ENCODE measurements around the gene DOK3. TPM values are rescaled to one million over a fixed set of nuclear protein-coding genes. Genes with fewer than 3 reads are reported as not detected.
"Not testable (repeated sequence)": the region's sequence is repeated elsewhere in the genome, so short reads cannot be mapped to it uniquely, and the experiment has no call there.

Gene DOK3
- total RNA-seq, 1 donor from 2014 or later: 11.6 TPM

DNA sequence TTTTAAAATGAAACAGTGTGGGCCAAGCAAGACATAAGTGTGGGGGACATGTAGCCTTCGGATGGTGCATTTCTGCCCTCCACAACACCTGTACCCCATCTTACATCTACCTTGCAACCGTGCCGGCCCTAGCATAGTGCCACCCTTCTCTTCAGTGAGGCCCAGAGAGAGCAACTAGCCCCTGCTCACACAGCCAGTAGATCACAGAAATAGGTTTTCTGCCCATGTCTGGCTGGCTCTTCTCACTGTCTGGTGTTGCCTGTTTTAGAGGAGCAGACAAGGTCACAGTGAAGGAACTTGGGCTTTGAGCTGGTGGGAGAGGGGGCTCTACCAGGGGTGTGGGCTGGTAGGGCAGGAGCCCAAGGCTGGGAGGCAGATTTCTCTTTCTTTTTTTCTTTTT, 23.4 kb downstream of the DOK3 start:
- peaks cover 18% of the 10 kb centered on the region for H3K36me3 Mint-ChIP-seq (ENCODE audit: insufficient read depth)
- no peak for DNase-seq (ENCODE audit: low spot score, unreplicated experiment)
- H3K4me1 Mint-ChIP-seq (ENCODE audit: low read depth): no peaks in the 10 kb centered on the region
- no peak overlapping the region for H3K27ac Mint-ChIP-seq
- H3K9me3 Mint-ChIP-seq (ENCODE audit: low read depth): no peaks in the 10 kb centered on the region
- TF ChIP-seq, protein P1, sequence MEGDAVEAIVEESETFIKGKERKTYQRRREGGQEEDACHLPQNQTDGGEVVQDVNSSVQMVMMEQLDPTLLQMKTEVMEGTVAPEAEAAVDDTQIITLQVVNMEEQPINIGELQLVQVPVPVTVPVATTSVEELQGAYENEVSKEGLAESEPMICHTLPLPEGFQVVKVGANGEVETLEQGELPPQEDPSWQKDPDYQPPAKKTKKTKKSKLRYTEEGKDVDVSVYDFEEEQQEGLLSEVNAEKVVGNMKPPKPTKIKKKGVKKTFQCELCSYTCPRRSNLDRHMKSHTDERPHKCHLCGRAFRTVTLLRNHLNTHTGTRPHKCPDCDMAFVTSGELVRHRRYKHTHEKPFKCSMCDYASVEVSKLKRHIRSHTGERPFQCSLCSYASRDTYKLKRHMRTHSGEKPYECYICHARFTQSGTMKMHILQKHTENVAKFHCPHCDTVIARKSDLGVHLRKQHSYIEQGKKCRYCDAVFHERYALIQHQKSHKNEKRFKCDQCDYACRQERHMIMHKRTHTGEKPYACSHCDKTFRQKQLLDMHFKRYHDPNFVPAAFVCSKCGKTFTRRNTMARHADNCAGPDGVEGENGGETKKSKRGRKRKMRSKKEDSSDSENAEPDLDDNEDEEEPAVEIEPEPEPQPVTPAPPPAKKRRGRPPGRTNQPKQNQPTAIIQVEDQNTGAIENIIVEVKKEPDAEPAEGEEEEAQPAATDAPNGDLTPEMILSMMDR (IDR thresholded peaks at IDR 0.05; ENCODE audit: unreplicated experiment): no peak
- no peak overlapping the region for H3K4me3 Mint-ChIP-seq (ENCODE audit: low read depth)
- no peaks in the 10 kb centered on the region for H3K27me3 Mint-ChIP-seq

DNA sequence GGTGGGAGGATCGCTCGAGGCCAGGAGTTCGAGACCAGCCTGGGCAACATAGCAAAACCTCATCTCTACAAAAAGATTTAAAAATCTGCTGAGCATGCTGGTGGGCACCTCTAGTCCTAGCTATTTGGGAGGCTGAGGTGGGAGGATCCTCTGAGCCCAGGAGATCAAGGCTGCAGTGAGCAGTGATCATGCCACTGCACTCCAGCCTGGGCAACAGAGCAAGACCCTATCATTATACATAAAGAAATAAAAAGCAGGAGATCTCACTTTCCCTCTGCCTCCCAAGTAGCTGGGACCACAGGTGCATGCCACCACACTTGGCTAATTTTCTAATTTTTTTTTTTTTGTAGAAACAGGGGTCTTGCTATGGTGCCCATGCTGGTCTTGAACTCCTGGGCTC, 23.9 kb downstream of the DOK3 start:
- not testable (repeated sequence) for H3K27ac Mint-ChIP-seq; DNase-seq (ENCODE audit: low spot score, unreplicated experiment); H3K4me3 Mint-ChIP-seq (ENCODE audit: low read depth); H3K9me3 Mint-ChIP-seq (ENCODE audit: low read depth); H3K27me3 Mint-ChIP-seq; H3K4me1 Mint-ChIP-seq (ENCODE audit: low read depth)
- peaks cover 17% of the 10 kb centered on the region for H3K36me3 Mint-ChIP-seq (ENCODE audit: insufficient read depth)

DNA sequence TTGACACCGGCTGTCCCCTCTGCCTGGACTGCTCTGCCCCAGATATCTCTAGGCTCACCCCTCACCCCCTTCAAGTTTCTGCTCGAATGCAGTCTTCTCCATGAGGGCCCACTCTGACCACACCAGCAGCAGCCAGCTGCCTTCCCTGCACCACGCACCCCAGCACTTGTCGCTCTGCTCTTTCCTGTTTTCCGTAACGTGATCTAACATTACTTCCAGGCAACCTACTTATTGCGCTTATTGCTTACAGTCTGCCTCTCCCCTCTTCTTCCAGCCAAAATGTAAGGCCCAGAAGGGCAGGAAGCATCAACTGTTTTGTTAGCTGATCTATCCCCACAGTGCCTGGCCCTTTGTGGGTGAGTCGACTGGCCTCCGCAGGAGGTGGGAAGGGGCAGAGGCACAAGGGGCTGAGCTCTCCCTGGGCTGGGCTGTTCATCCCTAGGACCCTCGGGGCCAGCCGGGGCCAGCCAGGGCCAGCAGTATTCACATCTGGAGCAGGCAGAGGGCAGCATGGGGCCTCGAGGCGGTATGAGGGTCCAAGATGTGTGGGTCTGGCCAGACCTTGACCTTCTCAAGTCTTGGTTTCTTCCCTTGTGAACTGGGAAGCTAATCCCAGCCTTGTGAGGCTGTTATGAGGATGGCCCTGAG, 24.6 kb downstream of the DOK3 start:
- H3K4me1 Mint-ChIP-seq (ENCODE audit: low read depth): no peaks in the 10 kb centered on the region
- H3K4me3 Mint-ChIP-seq (ENCODE audit: low read depth): no peak overlapping the region
- no peaks in the 10 kb centered on the region for H3K9me3 Mint-ChIP-seq (ENCODE audit: low read depth)
- DNase-seq (ENCODE audit: low spot score, unreplicated experiment): no peak
- TF ChIP-seq, protein P1 (IDR thresholded peaks at IDR 0.05; ENCODE audit: unreplicated experiment): no peak
- peaks cover 16% of the 10 kb centered on the region for H3K36me3 Mint-ChIP-seq (ENCODE audit: insufficient read depth)
- H3K27ac Mint-ChIP-seq: peak overlapping the region; percentile 6
- H3K27me3 Mint-ChIP-seq: no peaks in the 10 kb centered on the region

DNA sequence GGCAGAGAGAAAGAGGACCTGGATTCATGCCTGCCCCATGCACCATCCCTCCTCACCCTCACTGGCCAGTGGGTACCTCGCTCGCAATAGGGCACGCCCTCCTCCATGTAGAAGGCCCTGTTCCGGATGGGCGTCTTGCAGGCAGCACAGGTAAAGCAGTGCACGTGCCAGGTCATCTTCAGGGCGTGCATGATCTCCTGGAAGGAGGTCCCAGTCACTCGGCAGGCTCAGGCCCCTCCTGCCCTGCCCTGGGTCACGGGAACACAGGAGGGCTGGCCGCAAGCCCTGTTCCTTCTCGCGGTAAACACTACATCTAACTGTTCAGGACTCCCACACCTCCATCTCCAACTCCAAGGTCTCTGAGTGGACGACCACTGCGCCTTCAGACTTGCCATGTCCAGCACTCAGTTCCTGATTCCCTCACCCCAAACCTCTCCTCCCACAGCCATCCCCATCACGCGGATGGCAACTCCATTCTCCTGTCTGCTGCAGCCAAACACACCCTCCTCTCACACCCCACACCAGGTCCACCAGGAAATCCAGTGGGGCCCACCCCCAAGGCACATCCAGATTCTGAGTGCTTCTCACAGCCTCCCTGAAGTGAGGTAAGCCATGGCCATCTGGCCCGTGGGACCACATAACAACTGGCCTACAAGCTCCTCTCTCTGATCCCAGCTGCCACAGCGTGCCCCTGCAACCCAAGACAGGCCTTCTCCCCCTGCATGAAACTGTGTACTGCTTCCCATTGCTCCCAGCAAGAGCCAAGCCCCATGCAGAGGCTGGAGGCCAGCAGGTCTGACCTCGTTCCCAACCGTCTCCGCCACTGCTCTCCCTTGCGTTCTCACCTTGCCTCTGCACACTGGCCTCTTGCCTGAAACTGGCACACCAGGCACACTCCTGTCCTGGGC, 25.4 kb downstream of the DOK3 start:
- Mint-ChIP-seq H3K4me3 (ENCODE audit: low read depth) (no peak overlapping the region), H3K36me3 (ENCODE audit: insufficient read depth) (peaks cover 14% of the 10 kb centered on the region), H3K9me3 (ENCODE audit: low read depth) (no peaks in the 10 kb centered on the region)

DNA sequence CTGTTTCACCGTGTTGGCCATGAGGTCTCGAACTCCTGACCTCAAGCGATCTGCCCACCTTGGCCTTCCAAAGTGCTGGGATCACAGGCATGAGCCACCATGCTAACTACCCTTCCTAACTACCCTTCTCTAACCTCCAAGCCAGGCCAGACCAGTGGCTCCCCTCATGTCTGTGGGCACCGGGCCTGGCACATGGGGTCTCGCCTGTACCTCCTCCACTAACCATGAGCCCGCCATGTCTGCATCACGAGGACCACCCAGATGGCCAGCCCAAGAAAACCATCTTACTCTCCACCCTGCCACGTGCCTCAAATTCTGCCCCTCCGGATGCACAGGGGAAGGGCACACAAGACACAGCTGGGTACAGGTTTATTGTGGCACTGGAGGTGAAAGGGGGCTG, 26.6 kb downstream of the DOK3 start:
- H3K4me1 Mint-ChIP-seq (ENCODE audit: low read depth): no peaks in the 10 kb centered on the region
- TF ChIP-seq, protein P1 (IDR thresholded peaks at IDR 0.05; ENCODE audit: unreplicated experiment): no peak
- H3K27me3 Mint-ChIP-seq: no peaks in the 10 kb centered on the region
- no peak overlapping the region for H3K27ac Mint-ChIP-seq
- H3K9me3 Mint-ChIP-seq (ENCODE audit: low read depth): no peaks in the 10 kb centered on the region
- H3K36me3 Mint-ChIP-seq (ENCODE audit: insufficient read depth): peaks cover 10% of the 10 kb centered on the region
- DNase-seq (ENCODE audit: low spot score, unreplicated experiment): no peak
- no peak overlapping the region for H3K4me3 Mint-ChIP-seq (ENCODE audit: low read depth)

More for the DNA sequence above, 25.4 kb downstream of the DOK3 start:
- Mint-ChIP-seq H3K27me3 (no peaks in the 10 kb centered on the region), H3K4me1 (ENCODE audit: low read depth) (no peaks in the 10 kb centered on the region), H3K27ac (peak overlapping the region; percentile 6)
- TF ChIP-seq, protein P1 (IDR thresholded peaks at IDR 0.05; ENCODE audit: unreplicated experiment): no peak
- DNase-seq (ENCODE audit: low spot score, unreplicated experiment): no peak
